GM19193 (cell line): ENCODE measurements around the gene SPATA20.

Source experiments
- POLR2A ChIP-seq: IDR thresholded peaks from 4 replicates; pipeline ENCODE4 v1.6.1; 2011; ENCODE audit not compliant: insufficient read depth, insufficient read length; ENCODE audit errors: extremely low read depth

Gene SPATA20

GRCh38 chr17:50541716-50542688 lies 5.0 kb upstream of the SPATA20 start:
- peak; percentile 44 for TF ChIP-seq POLR2A

GRCh38 chr17:50542795-50543774 lies 3.9 kb upstream of the SPATA20 start:
- no peak for TF ChIP-seq POLR2A

DNA sequence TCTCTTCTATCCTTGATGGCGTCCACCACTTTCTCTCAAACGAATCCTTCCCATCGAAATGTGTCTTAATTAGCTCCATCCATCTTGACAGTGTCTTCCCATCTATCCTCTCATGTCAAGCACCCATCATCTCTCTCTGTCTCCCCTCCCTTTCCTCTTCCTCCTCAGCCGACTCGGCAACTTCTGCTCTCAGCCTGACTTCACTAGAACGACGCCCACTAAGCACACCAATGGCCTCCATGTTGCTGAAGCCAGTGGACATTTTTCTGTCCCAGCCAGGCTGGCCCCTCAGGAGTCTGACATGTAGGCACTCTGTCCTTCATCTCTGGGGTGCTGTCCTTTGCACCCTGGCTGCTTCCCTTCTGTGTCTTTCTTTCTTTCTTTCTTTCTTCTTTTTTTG lies 2.5 kb upstream of the SPATA20 start:
- TF ChIP-seq POLR2A: no peak

DNA sequence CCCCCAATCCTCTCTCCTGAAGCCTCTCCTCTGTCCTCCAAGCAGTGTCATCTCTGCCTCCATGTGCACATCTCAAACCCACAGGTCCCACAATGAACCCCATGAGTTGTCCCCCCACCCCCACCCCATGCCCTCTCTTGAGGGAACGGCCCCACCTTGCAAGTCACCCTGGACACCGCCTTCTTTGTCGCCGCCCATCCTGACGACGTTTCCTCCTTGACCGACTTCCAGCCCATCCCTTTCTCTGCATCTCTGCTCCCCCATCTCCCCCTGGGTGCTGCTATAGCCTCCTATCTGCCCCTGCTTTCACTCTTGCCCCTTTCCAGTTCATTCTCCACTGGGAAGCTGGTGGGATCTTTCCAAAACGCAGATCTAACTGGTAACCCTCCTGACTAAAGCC lies 1.7 kb upstream of the SPATA20 start:
- no peak for TF ChIP-seq POLR2A

DNA sequence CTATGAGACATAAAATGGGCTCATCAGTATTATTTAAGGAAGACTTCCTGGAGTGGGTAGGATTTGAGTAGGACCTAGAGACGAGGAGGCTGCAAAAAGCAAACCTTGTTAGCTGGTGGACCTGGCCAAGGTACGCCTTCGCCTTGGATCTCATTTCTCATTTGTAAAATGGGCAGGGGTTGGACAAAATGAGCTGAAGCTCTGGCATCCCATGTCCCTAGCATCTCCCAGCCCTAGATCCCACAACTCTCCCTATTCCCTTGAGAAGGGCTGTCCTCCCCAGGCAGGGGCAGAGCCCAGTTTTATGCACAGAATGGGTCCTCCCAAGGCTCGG lies 306 bp upstream of the SPATA20 start:
- no peak for TF ChIP-seq POLR2A

DNA sequence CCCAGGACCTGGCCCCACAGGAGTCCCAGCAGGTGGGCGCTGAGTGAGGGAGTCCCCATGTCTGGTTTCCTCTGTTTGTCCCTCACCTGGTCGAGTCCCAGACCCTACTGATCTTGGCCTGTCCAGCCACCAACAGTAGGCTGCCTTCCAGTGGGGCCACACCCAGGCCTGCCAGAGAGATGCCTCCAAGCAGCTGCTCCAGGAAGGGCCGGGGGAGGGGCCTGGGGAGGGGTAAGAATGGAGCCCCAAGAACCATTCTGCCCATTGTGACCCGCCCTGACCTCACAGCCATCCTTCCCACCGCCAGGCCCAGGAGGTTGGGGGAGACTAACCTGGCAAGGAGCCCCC lies 736 bp downstream of the SPATA20 start:
- no peak for TF ChIP-seq POLR2A

DNA sequence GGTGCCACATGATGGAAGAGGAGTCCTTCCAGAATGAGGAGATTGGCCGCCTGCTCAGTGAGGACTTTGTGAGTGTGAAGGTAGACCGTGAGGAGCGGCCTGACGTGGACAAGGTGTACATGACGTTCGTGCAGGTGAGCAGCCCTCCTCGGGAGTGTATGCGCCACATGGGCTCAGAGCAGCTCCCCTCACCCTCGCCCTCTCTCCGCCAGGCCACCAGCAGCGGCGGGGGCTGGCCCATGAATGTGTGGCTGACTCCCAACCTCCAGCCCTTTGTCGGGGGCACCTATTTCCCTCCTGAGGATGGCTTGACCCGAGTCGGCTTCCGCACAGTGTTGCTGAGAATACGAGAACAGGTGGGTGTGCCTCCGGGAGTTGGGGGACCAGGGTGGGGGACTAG lies 1.9 kb downstream of the SPATA20 start:
- TF ChIP-seq POLR2A: no peak

DNA sequence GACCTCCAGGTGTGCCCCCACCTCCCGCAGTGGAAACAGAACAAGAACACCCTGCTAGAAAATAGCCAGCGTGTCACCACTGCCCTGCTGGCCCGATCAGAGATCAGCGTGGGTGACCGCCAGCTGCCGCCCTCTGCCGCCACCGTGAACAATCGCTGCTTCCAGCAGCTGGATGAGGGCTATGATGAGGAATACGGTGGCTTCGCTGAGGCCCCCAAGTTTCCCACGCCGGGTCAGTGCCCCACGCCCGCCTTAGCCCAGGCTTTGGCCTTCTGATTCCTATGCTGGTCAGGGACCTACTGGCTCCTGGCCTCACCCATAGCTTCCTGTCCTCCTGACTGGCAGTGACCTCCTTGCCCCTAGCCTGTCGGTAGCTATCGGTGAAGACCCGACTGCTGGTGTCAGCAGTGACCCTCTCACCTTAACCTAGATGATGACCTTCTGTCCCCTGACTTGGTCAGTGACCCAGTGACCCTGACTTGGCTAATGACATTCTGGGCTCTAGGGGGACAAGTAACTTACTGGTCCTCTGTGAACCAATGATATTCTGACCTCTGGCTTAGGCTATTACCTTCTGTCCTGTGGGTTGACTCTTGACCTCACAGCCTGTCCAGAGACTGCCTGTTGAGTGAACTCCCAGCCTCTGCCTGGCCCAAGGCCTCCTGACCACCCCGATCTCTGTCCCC lies 2.4 kb downstream of the SPATA20 start:
- no peak for TF ChIP-seq POLR2A

DNA sequence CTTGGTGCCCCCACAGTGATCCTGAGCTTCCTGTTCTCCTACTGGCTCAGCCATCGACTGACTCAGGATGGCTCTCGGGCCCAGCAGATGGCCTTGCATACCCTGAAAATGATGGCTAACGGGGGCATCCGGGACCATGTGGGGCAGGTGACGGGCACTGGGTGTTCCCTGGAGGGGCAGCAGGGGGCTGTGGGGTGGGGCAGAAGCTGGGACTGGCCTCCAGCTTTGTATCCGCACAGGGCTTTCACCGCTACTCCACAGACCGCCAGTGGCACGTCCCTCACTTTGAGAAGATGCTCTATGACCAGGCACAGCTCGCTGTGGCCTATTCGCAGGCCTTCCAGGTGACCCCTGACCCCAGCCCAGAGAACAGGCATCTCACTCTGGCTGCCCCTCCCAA lies 3.0 kb downstream of the SPATA20 start:
- TF ChIP-seq POLR2A: no peak

DNA sequence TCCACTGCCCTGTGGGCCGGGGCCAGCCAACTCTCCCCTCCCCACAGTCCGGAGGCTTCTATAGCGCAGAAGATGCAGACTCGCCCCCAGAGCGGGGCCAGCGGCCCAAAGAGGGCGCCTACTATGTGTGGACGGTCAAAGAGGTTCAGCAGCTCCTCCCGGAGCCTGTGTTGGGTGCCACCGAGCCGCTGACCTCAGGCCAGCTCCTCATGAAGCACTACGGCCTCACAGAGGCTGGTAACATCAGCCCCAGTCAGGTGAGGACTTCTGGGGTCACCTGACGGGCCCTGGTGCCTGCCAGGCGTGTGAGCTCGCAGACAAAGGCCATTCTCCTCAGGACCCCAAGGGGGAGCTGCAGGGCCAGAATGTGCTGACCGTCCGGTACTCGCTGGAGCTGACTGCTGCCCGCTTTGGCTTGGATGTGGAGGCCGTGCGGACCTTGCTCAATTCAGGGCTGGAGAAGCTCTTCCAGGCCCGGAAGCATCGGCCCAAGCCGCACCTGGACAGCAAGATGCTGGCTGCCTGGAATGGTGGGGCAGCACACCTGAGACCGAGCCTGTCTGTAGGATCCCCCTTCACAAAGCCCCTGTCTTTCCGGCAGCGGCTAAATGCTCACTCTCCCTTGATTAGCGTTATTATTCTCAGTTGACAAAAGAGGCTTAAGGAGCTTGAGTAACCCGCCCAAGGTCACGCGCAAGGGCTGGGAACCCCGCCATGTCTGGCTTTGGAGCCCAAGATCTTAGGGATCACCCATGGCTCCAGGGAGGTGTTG lies 3.9 kb downstream of the SPATA20 start:
- TF ChIP-seq POLR2A: no peak

DNA sequence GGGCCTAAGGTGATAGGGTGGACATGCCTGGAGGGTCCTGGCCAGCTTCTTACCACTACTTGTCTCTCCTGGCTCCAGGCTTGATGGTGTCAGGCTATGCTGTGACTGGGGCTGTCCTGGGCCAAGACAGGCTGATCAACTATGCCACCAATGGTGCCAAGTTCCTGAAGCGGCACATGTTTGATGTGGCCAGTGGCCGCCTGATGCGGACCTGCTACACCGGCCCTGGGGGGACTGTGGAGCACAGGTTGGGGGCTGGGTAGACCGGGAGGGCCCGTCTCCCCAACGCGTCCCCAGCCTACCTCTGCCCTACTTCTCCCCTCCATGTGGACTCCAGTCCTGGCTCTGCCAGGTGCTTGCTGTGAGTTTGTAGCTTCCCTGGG lies 4.5 kb downstream of the SPATA20 start:
- no peak for TF ChIP-seq POLR2A

- TF ChIP-seq POLR2A: no peak
These were observed 4.9 kb downstream of the SPATA20 start for GRCh38 chr17:50551884-50552283.

GRCh38 chr17:50554201-50554600 lies 7.2 kb downstream of the SPATA20 start:
- no peak for TF ChIP-seq POLR2A

DNA sequence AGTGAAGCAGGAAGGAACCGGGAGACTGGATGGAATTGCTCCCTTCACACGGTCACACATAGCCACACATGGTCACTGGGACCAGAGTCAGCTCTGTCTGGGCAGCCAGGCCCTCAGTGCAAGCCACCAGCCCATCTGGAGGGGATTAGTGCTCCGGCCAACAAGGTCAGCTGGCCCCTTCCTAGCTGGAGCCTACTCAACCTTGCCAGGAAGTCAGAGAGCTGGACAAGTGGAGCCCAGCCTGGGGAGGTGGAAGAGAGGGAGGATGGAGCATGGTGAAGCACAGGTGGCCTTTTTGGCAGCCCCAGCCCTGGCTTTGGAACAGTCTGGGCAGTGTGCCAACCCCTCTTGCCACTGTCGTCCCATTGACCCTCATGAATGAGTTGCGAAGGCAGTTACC lies 9.8 kb downstream of the SPATA20 start:
- TF ChIP-seq POLR2A: no peak

- TF ChIP-seq POLR2A: no peak
These were observed 10.7 kb downstream of the SPATA20 start for GRCh38 chr17:50557630-50558029.

GRCh38 chr17:50558091-50558490 lies 11.1 kb downstream of the SPATA20 start:
- TF ChIP-seq POLR2A: no peak
